Measurements from ENCODE around the gene SF3B3.
A peak's percentile ranks its signal among the peaks of the same experiment; 100 is the strongest.
"Not testable (repeated sequence)": the region's sequence is repeated elsewhere in the genome, so short reads cannot be mapped to it uniquely, and the experiment has no call there.

SF3B3 gene

GRCh38 chr16:70512456-70512855, 11.2 kb upstream of the SF3B3 start:
- peak; percentile 79 for DNase-seq

GRCh38 chr16:70520612-70521297, 2.9 kb upstream of the SF3B3 start:
- DNase-seq, result peak; percentile 74

- DNase-seq, result no peak
Observed at GRCh38 chr16:70522216-70523075, 1.2 kb upstream of the SF3B3 start.

GRCh38 chr16:70523076-70523742, 407 bp upstream of the SF3B3 start, which contains the start of gene COG4:
TSS of gene COG4 (minus strand) at chr16:70523554. CDS start at chr16:70523543, 11 bp downstream.
- peak; percentile 85 for DNase-seq

GRCh38 chr16:70524399-70524825, 796 bp downstream of the SF3B3 start:
- DNase-seq, result peak; percentile 17

- DNase-seq, result no peak
Observed at GRCh38 chr16:70526403-70526802, 2.8 kb downstream of the SF3B3 start.

GRCh38 chr16:70527315-70527996, 3.8 kb downstream of the SF3B3 start:
- DNase-seq, result no peak

GRCh38 chr16:70529051-70529777, 5.6 kb downstream of the SF3B3 start:
- peak; percentile 74 for DNase-seq

GRCh38 chr16:70529954-70530353, 6.3 kb downstream of the SF3B3 start:
- not testable (repeated sequence) for DNase-seq

GRCh38 chr16:70534971-70535370, 11.4 kb downstream of the SF3B3 start:
- no peak for DNase-seq

- DNase-seq, result no peak
Observed at GRCh38 chr16:70540994-70541393, 17.4 kb downstream of the SF3B3 start.

GRCh38 chr16:70544548-70544947, 20.9 kb downstream of the SF3B3 start:
- DNase-seq, result no peak

GRCh38 chr16:70548936-70549335, 25.3 kb downstream of the SF3B3 start:
- no peak for DNase-seq

- DNase-seq, result no peak
Observed at GRCh38 chr16:70550082-70550481, 26.5 kb downstream of the SF3B3 start.

GRCh38 chr16:70551788-70552187, 28.2 kb downstream of the SF3B3 start:
- no peak for DNase-seq

- no peak for DNase-seq
Observed at GRCh38 chr16:70552675-70553074, 29.1 kb downstream of the SF3B3 start.

GRCh38 chr16:70553645-70554044, 30.0 kb downstream of the SF3B3 start:
- DNase-seq, result peak; percentile 79

GRCh38 chr16:70556063-70556462, 32.4 kb downstream of the SF3B3 start:
- no peak for DNase-seq

GRCh38 chr16:70561623-70562022, 38.0 kb downstream of the SF3B3 start:
- no peak for DNase-seq

- no peak for DNase-seq
Observed at GRCh38 chr16:70563636-70564035, 40.0 kb downstream of the SF3B3 start.

GRCh38 chr16:70565053-70565452, 41.4 kb downstream of the SF3B3 start:
- DNase-seq, result no peak

- DNase-seq, result no peak
Observed at GRCh38 chr16:70568601-70569237, 45.1 kb downstream of the SF3B3 start.
